A204.1 (cell line): ENCODE results near the gene FAM163B.
"Not testable (repeated sequence)": the region's sequence is repeated elsewhere in the genome, so short reads cannot be mapped to it uniquely, and the experiment has no call there.

Experiments
- FAIRE-seq: peaks from 2 replicates; lab custom pipeline; 2012; peaks lifted over from hg19 to GRCh38; lab: Jason Lieb, UNC

Gene FAM163B

GRCh38 chr9:133566817-133567216 is 42.4 kb downstream of the FAM163B start:
- no peak for FAIRE-seq

DNA sequence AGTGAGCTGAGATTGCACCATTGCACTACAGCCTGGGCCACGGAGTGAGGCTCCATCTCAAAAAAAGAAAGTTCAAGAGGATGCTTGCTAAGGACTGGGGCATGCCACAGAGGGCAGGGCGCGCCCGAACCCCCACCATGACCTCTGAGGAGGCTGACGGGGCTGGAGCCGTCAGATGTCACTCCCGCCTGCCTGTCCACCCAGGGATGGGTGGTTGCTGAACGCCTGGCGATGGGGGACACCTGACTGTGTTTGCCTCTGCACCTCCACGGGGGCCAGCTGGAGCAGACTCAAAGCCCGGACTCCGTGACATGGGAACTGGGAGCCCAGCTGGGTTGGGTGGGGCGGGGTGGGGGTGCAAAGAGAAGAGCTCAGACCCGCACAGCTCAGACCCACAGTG is 42.8 kb downstream of the FAM163B start:
- FAIRE-seq, result no peak

- FAIRE-seq, result no peak
These were observed 44.6 kb downstream of the FAM163B start for GRCh38 chr9:133564451-133565116.

GRCh38 chr9:133563814-133564213 is 45.4 kb downstream of the FAM163B start:
- not testable (repeated sequence) for FAIRE-seq

DNA sequence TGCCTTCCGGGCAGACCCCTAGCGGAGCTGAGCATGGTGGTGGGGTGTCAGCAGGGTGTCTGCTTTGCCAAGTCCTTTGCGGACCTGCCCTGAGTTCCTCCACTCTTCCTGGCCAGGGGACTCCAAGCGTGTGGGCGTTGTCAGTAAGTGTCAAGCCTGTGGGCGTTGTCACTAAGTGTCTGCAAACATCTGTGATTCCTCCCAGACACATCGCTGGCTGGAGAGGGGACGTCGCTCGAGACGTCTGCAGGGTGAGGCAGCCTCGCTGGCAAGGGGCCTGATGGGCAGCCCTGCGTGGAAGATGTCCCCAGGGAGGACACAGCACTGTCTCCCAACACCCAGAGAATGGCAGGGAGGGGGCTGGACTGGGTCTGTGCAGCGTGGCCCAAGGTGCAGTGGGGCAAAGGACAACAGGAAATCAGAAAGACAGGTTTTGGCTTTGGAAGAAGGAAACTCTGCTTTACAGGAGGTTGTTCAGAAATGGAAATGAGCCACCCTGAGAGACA is 45.8 kb downstream of the FAM163B start:
- no peak for FAIRE-seq

DNA sequence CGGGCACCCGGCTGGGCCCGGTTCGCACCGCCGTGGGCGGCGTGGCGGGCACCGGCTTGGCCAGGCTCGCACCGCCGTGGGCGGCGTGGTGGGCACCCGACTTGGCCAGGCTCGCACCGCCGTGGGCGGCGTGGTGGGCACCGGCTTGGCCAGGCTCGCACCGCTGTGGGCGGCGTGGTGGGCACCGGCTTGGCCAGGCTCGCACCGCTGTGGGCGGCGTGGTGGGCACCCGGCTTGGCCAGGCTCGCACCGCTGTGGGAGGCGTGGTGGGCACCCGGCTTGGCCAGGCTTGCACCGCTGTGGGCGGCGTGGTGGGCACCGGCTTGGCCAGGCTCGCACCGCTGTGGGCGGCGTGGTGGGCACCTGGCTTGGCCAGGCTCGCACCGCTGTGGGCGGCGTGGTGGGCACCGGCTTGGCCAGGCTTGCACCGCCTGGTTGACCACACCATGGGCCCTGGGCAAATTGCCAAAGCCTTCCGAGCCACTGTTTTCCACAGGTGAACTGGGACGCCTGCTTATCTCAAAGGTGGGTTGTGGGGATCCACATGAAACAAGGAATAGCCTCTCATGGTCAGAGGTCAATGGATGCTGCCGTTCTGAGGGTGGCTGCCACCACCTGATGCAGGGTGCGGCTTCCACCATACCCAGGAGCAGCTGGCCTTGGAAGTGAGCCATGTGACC is 46.4 kb downstream of the FAM163B start:
- FAIRE-seq, result no peak

- no peak for FAIRE-seq
These were observed 47.1 kb downstream of the FAM163B start for GRCh38 chr9:133561976-133562554.

DNA sequence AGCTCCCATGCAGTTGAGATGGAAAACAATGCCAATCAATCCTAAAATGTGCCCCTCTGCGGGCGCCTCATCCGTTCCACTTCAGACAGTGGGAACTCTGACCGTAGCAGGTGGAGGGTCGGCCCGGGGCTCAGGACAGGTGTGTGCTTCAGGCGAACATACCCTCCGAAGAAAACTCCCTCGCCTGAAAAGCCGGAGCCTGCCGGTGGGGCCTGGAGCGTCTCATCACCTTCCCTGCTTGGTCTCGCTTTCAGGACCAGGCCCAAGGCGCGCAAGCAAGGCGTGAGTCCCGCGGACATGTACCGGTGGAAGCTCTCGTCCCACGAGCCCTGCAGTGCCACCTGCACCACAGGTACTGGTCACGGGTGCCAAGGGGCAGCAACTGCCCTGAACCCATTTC is 48.2 kb downstream of the FAM163B start:
- FAIRE-seq, result no peak

- FAIRE-seq, result no peak
These were observed 48.9 kb downstream of the FAM163B start for GRCh38 chr9:133560311-133560710.

GRCh38 chr9:133558191-133559126 is 50.7 kb downstream of the FAM163B start:
- FAIRE-seq, result no peak

DNA sequence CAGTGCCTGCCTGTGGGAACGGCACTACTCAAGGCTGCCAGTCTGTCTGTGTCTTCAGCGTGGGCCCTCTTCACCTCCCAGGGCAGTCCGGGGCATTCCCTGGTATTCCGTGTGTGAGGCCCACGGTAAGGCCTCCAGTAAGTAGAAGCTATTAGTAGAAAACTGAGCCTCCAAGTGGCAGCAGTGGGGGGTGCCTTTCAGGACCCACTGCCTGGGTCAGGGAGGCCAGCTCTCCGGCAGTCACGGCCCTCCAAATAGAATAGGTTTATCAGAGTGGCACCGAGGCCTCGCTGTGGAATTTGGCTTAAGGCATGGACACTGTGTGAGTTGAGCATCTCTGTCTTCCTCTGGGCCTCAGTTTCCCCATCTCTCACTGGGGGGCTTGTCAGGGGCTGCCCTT is 51.6 kb downstream of the FAM163B start:
- no peak for FAIRE-seq

DNA sequence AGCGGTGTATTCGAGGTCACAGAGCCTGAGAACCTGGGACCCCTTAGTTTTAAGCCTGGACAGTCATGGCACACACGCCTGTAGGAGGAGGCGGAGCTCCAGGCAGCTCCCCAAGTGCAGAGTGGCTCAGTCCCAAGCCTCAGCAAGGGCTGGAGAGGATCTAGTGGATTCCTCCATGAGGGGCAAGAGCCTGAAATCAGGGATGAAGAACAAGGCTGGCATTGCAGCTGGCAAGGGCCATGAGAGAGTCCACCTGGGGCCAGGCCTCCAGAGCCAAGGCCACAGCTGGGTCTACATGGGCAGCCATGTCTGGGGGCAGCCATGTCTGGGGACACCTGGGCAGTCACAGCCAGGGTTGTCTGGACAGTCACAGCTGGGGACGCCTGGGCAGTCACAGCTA is 52.8 kb downstream of the FAM163B start:
- FAIRE-seq, result no peak

DNA sequence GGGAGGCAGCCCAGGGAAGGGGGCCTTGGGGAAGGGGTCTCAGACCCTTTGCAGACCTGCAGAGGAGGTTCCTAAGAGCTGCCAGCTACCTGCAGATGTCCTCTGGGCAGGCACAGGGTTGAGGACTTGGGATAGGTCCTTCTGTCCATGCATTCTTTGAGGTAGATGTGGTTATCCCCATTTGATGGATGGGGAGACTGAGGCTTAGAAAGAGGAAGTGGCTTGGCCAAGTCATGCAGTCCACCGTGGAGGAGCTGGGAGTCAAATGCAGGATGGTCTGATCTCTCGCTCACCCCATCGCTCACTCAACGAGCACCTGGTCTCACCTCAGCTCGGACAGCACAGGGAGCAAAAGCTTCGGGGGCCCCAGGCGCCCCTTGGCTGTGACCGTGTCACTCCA is 54.5 kb downstream of the FAM163B start:
- no peak for FAIRE-seq

GRCh38 chr9:133553973-133554713 is 55.0 kb downstream of the FAM163B start:
- no peak for FAIRE-seq

DNA sequence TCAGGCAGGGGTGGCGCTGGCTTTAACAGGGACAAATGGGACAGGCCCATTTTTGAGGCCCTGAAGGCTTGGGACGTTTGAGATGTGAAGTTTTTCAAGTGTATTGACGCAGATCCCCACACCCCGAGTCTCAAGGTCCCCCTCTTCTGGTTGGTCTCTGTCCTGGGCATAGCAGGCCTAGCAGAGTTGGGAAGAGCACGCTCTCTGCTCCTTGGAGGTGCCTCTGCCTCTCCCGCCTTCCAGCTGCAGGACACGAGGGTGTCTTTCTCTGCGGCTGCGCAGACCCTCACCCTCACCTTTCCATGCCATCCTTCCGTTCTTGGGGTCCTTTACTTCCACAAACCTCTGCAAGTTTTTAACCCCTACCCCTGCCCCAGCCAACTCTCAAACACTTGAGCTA is 56.1 kb downstream of the FAM163B start:
- no peak for FAIRE-seq

- no peak for FAIRE-seq
These were observed 57.0 kb downstream of the FAM163B start for GRCh38 chr9:133552236-133552635.

DNA sequence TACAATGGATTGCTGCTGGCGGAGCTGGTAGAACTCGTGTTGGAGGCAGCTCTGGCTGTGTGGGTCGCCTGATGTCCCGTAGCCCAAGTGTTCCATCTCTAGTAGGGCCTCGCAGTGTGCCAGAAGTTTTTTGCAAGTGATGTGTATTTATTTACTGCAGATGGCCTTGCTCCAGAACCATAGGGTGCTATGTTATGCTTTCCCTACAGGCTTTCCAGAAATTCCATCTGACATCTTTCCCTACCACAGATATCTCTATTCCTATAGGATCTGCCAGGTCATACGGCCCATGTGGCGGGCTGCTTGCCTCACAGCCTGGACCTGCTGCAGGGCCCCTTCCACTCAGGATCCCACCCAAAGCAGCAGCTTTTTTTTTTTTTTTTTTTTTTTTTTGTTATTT is 57.7 kb downstream of the FAM163B start:
- no peak for FAIRE-seq

GRCh38 chr9:133547116-133547515 is 62.1 kb downstream of the FAM163B start:
- no peak for FAIRE-seq

- no peak for FAIRE-seq
These were observed 62.9 kb downstream of the FAM163B start for GRCh38 chr9:133546287-133546680.

- no peak for FAIRE-seq
These were observed 63.5 kb downstream of the FAM163B start for GRCh38 chr9:133545494-133546286.
